Stimulated activated CD4-positive, alpha-beta T cell treated with anti-CD3 and anti-CD28 coated beads, TNF-alpha, amount 100 ng/mL, for 24 hours (primary cell): Measurements from ENCODE around the gene RCVRN.

Experiments
- DNase-seq, 3 experiments: peaks; one replicate each; pipeline ENCODE4 v3.0.0-alpha.2; 2020; ENCODE audit warnings: low read depth in 3 of 3

RCVRN gene

GRCh38 chr17:9905078-9905415, at the start of gene RCVRN:
Gene RCVRN (minus strand): TSS chr17:9905271. CDS start chr17:9905180, 91 bp downstream.
- no peak for DNase-seq

GRCh38 chr17:9953492-9953891, 48.4 kb upstream of the RCVRN start:
- no peak for DNase-seq

GRCh38 chr17:9951803-9952202, 46.7 kb upstream of the RCVRN start:
- DNase-seq: no peak

GRCh38 chr17:9948928-9949327, 43.9 kb upstream of the RCVRN start:
- no peak for DNase-seq

- no peak for DNase-seq
These were observed 39.6 kb upstream of the RCVRN start for GRCh38 chr17:9944704-9945103.

- DNase-seq: no peak
These were observed 38.3 kb upstream of the RCVRN start for GRCh38 chr17:9943343-9943742.

GRCh38 chr17:9942885-9943284, 37.8 kb upstream of the RCVRN start:
- no peak for DNase-seq

- DNase-seq: no peak
These were observed 36.2 kb upstream of the RCVRN start for GRCh38 chr17:9941305-9941704.

GRCh38 chr17:9940841-9941240, 35.8 kb upstream of the RCVRN start:
- no peak for DNase-seq

- no peak for DNase-seq
These were observed 33.7 kb upstream of the RCVRN start for GRCh38 chr17:9938764-9939163.

GRCh38 chr17:9937901-9938300, 32.8 kb upstream of the RCVRN start:
- DNase-seq: no peak

- no peak for DNase-seq
These were observed 32.2 kb upstream of the RCVRN start for GRCh38 chr17:9937241-9937761.

- DNase-seq: no peak
These were observed 31.0 kb upstream of the RCVRN start for GRCh38 chr17:9936095-9936494.

GRCh38 chr17:9935408-9935807, 30.3 kb upstream of the RCVRN start:
- no peak for DNase-seq

- no peak for DNase-seq
These were observed 29.3 kb upstream of the RCVRN start for GRCh38 chr17:9934331-9934730.

GRCh38 chr17:9932491-9932890, 27.4 kb upstream of the RCVRN start:
- no peak for DNase-seq

- no peak for DNase-seq
These were observed 26.2 kb upstream of the RCVRN start for GRCh38 chr17:9931144-9931741.

- no peak for DNase-seq
These were observed 24.8 kb upstream of the RCVRN start for GRCh38 chr17:9929871-9930270.

- DNase-seq: no peak
These were observed 23.7 kb upstream of the RCVRN start for GRCh38 chr17:9928601-9929333.

GRCh38 chr17:9926150-9926804, 21.2 kb upstream of the RCVRN start:
- no peak for DNase-seq

- DNase-seq: no peak
These were observed 20.4 kb upstream of the RCVRN start for GRCh38 chr17:9925457-9925856.

GRCh38 chr17:9924735-9925191, 19.7 kb upstream of the RCVRN start:
- DNase-seq: no peak
